Measurements from ENCODE around the gene TUBA1C. TPM values are rescaled to one million over a fixed set of nuclear protein-coding genes. Genes with fewer than 3 reads are reported as not detected.
"Not testable (repeated sequence)": the region's sequence is repeated elsewhere in the genome, so short reads cannot be mapped to it uniquely, and the experiment has no call there.

TUBA1C gene
- total RNA-seq, 1 donor from 2014 or later = 196 TPM

DNA sequence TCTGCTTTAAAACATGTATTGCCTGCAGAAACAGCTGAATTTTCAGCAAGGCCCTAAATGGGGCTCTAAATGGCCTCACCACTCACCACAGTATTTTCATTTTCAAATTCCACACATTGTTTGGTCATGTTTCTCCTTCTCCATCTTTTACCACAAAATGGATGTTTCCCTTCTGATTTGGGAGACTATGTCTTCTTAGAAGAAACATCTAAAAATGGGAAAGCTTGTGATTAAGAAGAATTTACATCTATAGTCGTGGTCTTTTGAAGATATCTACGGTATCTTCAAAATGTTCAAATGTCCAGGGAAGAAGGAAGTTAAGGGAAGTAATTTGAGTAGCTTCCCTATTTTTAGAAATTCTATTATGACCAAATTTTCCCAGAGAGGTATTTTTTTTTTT, 20.7 kb upstream of the TUBA1C start:
- no peak for TF ChIP-seq CTCF (IDR thresholded peaks at IDR 0.05; ENCODE audit: insufficient read depth, low read length, severe bottlenecking)
- FAIRE-seq (no peak), DNase-seq (ENCODE audit: low read depth) (no peak)
- Histone ChIP-seq H3K4me3 (ENCODE audit: low read depth, low read length) (no peak overlapping the region), H3K36me3 (ENCODE audit: control insufficient read depth, insufficient read depth, low read length) (no peaks in the 10 kb centered on the region), H3K27me3 (ENCODE audit: control insufficient read depth, insufficient read depth, low read length) (no peaks in the 10 kb centered on the region)

GRCh38 chr12:49251357-49251756, 13.5 kb upstream of the TUBA1C start:
- no peak for FAIRE-seq
- no peak for DNase-seq (ENCODE audit: low read depth)
- Histone ChIP-seq H3K27me3 (ENCODE audit: control insufficient read depth, insufficient read depth, low read length) (no peaks in the 10 kb centered on the region), H3K4me3 (ENCODE audit: low read depth, low read length) (no peak overlapping the region), H3K36me3 (ENCODE audit: control insufficient read depth, insufficient read depth, low read length) (no peaks in the 10 kb centered on the region)
- no peak for TF ChIP-seq CTCF (IDR thresholded peaks at IDR 0.05; ENCODE audit: insufficient read depth, low read length, severe bottlenecking)

DNA sequence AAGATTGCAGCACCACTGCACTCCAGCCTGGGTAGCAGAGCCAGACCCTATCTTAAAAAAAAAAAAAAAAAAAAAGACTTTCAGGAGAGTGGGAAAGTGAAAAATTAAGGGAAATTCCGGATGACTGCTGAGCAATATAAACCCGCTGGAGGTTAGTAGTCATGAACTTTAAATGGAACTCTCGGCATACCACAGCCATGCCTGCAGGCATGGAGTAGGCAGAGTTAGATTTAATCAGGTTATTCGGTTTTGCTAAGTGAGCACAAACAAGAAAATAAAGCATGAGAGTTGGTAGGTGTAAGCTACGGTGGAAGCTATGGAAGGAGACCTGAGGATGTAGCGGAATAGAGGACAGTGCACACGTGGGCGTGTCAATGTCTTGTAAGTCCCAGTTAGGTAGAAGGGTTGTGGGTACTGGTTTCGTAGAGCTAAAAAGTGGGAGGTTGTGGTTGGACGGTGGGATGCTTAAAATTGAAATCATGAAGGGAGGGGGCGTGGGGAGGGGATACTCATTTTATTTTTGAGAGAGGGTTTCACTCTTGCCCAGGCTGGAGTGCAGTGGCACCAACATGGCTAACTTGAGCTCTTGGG, 11.8 kb upstream of the TUBA1C start:
- DNase-seq (ENCODE audit: low read depth) (no peak), FAIRE-seq (no peak)
- no peaks in the 10 kb centered on the region for H3K27me3 ChIP-seq (ENCODE audit: control insufficient read depth, insufficient read depth, low read length)
- no peak for TF ChIP-seq CTCF (IDR thresholded peaks at IDR 0.05; ENCODE audit: insufficient read depth, low read length, severe bottlenecking)
- H3K4me3 ChIP-seq (ENCODE audit: low read depth, low read length) = no peak overlapping the region
- no peaks in the 10 kb centered on the region for H3K36me3 ChIP-seq (ENCODE audit: control insufficient read depth, insufficient read depth, low read length)

- not testable (repeated sequence) for DNase-seq (ENCODE audit: low read depth); FAIRE-seq; H3K36me3 ChIP-seq (ENCODE audit: control insufficient read depth, insufficient read depth, low read length); H3K4me3 ChIP-seq (ENCODE audit: low read depth, low read length); H3K27me3 ChIP-seq (ENCODE audit: control insufficient read depth, insufficient read depth, low read length)
Measured at GRCh38 chr12:49255456-49255855, 9.4 kb upstream of the TUBA1C start.

DNA sequence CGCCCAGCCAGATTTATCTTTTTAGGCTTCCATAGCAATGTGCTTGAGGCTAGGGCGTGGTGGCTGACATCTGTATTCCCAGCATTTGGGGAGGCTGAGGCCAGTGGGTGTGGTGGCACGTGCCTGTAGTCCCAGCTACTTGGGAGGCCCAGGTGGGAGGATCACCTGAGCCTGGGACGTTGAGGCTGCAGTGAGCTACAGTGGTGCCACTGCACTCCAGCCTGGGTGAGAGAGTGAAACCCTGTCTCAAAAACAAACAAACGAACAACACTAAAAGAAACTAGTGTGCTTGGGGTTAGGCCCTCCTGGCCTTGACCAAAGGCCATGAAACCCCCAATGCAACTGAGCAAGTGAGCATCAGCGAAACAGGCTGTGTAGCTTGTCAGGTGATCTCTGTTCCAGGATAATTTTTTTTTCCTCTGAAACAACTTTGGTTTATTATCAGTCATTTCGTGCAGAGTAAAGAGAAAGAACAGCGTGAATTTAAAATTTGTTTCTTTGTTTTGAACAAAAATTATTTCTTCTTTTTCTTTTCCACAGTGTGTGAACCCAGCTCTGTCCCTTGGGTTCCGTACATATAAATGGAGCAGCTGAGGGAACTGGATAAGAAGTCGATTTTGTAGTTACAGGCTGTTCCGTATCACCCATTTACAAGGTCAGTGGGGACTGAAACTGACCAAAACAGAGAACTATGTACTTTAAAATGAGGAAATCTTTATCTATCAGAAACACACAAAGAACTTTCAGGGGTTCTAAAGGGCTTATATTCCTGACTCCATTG, 8.8 kb upstream of the TUBA1C start:
- DNase-seq (ENCODE audit: low read depth) (no peak), FAIRE-seq (no peak)

DNA sequence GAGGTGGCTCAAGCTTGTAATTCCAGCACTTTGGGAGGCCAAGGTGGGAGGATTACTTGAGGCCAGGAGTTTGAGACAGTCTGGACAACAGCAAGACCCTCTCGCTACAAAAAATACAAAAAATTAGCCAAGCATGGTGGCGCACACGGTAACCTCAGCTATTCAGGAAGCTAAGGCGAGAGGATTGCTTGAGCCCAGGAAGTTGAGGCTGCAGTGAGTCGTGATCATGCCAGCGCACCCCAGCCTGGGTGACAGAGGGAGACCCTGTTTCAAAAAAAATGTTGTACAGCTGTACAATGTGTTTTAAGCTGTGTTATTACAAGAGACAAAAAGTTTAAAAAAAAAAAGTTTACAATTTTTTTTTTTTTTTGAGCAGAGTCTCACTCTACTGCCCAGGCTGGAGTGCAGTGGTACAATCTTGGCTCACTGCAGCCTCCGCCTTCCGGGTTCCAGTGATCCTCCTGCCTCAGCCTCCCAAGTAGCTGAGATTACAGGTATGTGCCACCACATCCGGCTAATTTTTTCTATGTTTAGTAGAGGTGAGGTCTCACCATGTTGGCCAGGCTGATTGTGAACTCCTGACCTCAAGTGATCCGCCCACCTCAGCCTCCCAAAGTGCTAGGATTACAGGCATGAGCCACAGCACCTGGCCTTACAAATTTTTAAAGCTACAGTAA, 7.2 kb upstream of the TUBA1C start:
- not testable (repeated sequence) for DNase-seq (ENCODE audit: low read depth); H3K36me3 ChIP-seq (ENCODE audit: control insufficient read depth, insufficient read depth, low read length); H3K4me3 ChIP-seq (ENCODE audit: low read depth, low read length); H3K27me3 ChIP-seq (ENCODE audit: control insufficient read depth, insufficient read depth, low read length); FAIRE-seq

More for the DNA sequence above, 8.8 kb upstream of the TUBA1C start:
- no peak overlapping the region for H3K4me3 ChIP-seq (ENCODE audit: low read depth, low read length)
- H3K27me3 ChIP-seq (ENCODE audit: control insufficient read depth, insufficient read depth, low read length) = no peaks in the 10 kb centered on the region
- H3K36me3 ChIP-seq (ENCODE audit: control insufficient read depth, insufficient read depth, low read length) = no peaks in the 10 kb centered on the region
- no peak for TF ChIP-seq CTCF (IDR thresholded peaks at IDR 0.05; ENCODE audit: insufficient read depth, low read length, severe bottlenecking)
